Inferior parietal cortex (tissue), 1 donor: ENCODE results near the gene FAM163B.

Experiments
- DNase-seq: peaks from one replicate; pipeline ENCODE4 v3.0.0-alpha.2; 2016; ENCODE audit errors: extremely low spot score

Gene FAM163B

DNA sequence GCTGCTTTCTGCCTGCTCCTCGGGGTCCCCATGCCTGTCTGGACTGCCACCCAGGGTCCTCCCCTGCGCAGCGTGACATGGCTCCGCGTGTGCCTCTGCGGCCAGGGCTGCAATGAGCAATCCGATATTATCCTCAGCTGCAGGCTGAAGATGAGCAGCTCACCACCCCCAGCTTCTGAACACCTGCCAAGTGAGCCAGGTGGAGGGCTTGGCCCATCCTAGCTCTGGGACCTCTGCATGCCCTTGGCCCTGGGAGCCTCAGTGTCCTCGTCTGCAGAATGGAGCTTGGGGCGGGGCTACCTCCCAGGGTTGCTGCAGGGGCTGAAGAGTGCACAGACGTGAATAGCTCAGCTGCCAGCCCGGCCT, 80.3 kb downstream of the FAM163B start:
- no peak for DNase-seq

DNA sequence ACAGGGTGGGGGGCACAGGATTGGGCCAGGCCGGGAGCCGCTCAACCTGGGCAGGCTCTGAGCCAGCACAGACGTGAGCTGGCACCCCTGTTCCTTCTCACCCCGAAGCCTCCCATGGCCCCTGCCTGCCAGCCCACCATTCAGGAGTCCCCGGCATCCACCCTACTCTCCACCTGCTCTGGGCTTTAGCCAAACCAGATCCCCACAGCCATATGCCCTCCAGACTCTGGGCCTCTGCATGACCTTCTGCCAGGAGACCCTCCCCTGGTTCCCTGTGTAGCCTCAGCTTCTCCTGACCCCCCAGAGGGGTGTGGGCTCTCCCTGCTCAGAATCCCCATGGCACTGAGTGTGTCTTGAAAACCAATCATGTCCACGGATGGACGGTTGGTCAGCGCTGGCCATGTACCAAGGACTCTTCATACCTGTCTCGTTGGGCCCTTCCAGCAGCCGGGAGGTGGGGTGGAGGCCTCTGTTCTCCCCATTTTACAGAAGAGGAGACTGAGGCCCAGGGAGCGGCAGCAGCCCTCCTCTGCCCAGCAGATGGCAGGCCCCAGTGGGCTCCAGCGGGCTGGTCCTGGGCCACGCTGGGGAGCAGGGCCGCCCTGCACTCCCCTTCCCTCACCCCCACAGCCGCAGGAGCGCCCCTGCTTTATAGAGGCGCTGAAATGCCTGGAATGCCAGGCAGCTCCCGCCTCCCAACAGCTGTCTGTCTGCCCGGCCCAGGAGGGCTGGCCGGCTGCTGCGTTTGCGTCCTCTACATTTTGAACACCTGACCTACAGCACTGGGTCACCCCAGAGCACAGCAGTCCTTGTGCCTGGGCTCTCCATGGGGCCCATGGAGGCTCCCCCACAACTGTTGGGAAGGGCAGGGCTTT, 81.0 kb downstream of the FAM163B start:
- no peak for DNase-seq

GRCh38 chr9:133527444-133527920, 81.7 kb downstream of the FAM163B start:
- no peak for DNase-seq
